Stimulated activated CD8-positive, alpha-beta memory T cell treated with anti-CD3 and anti-CD28 coated beads, Interleukin-7, amount 100 ng/mL, for 4 hours (primary cell): ENCODE results near the gene AURKAIP1.
A peak's percentile ranks its signal among the peaks of the same experiment; 100 is the strongest.

Source experiments
- DNase-seq, 2 donors: peaks; one replicate each; pipeline ENCODE4 v3.0.0-alpha.2; 2020; ENCODE audit warnings: low read depth in 2 of 2

Gene AURKAIP1

GRCh38 chr1:1361233-1361981 lies 13.6 kb downstream of the AURKAIP1 start:
- no peak for DNase-seq

GRCh38 chr1:1360506-1361169 lies 14.4 kb downstream of the AURKAIP1 start:
- DNase-seq = no peak

GRCh38 chr1:1359664-1360468 lies 15.1 kb downstream of the AURKAIP1 start:
- DNase-seq = no peak

- DNase-seq = no peak
Measured at GRCh38 chr1:1359308-1359663, 15.7 kb downstream of the AURKAIP1 start.

- DNase-seq = no peak
Measured at GRCh38 chr1:1358433-1359271, 16.4 kb downstream of the AURKAIP1 start, which contains the start of gene MXRA8. Gene MXRA8 (minus strand): TSS chr1:1358555. CDS start chr1:1358504, 51 bp downstream.

GRCh38 chr1:1357871-1358432 lies 17.1 kb downstream of the AURKAIP1 start:
- no peak for DNase-seq

GRCh38 chr1:1356796-1357401 lies 18.1 kb downstream of the AURKAIP1 start:
- DNase-seq = no peak

GRCh38 chr1:1356166-1356795 lies 18.7 kb downstream of the AURKAIP1 start:
- no peak for DNase-seq

- DNase-seq = no peak
Measured at GRCh38 chr1:1355416-1355815, 19.6 kb downstream of the AURKAIP1 start.

- no peak for DNase-seq
Measured at GRCh38 chr1:1354271-1355247, 20.4 kb downstream of the AURKAIP1 start.

GRCh38 chr1:1353389-1354151 lies 21.4 kb downstream of the AURKAIP1 start:
- DNase-seq = no peak

- DNase-seq = no peak
Measured at GRCh38 chr1:1352786-1353388, 22.1 kb downstream of the AURKAIP1 start.

GRCh38 chr1:1351511-1352427 lies 23.2 kb downstream of the AURKAIP1 start:
- DNase-seq = no peak

GRCh38 chr1:1349256-1350012 lies 25.6 kb downstream of the AURKAIP1 start, which contains the start of gene DVL1:
Gene DVL1 (minus strand): TSS chr1:1349418. CDS start chr1:1349065, 353 bp downstream.
- DNase-seq = peak; percentile 17 to 53

- no peak for DNase-seq
Measured at GRCh38 chr1:1348420-1349255, 26.4 kb downstream of the AURKAIP1 start.
